SK-MEL-5 (cell line): ENCODE results near the gene BAAT. TPM values are rescaled to one million over a fixed set of nuclear protein-coding genes. Genes with fewer than 3 reads are reported as not detected.

ENCODE experiments used
- DNase-seq: peaks from one replicate; pipeline ENCODE4 v3.0.0-alpha.2; 2016; ENCODE audit warnings: low read depth, low spot score
- in situ Hi-C: cut with HindIII; loops from 2 replicates; pipeline ENCODE4 v1.10.0; 2016; ENCODE audit warnings: low sequenced_read_pairs, high pct_unique_total_duplicates, low pct_unique_long_range_greater_than_20kb
- total RNA-seq: library from RNA; depleted of rRNA; stranded (reverse); fragments of >200 nt; shearing (Covaris generic); gene quantifications from 2 replicates; pipeline ENCODE4 v1.2.3, GENCODE V29; 2014

BAAT gene
- total RNA-seq, 1 experiment from 2014 or later, result 0.85 TPM

DNA sequence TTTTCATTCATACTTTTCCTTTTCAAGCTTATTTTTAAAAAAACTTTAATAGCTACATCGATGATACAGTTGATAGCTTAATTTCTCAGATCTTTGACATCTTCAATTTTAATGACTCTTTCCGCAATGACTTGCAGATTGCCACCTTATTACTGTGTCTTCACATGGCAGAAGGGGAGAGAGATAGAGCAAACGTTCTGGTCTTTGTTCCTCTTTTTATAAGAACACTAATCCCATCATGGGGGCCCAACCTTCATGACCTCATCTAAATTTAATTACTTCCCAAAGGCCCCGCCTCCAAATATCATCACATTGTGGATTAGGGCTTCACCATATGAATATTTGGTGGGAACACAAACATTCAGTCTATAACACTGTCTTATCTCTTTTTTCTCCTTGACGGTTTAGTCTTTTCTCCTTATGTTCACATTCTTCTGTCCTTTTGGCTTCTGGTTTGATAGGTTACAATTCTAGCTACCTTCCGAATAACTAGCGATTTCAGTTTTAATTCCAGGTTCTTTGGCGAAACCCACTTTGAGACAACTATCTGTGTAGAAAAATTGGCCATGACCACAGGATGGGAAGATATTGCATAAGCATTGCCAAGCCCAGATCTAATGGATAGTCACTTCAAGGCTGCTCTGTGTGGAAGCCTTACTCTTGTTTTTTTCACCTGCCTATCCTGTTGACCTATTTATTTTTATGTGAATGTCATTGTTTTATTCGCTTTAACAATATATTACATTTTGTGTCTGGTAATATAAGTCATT, 18.9 kb upstream of the BAAT start:
- in situ Hi-C loops, result no loop called here
- DNase-seq, result no peak

DNA sequence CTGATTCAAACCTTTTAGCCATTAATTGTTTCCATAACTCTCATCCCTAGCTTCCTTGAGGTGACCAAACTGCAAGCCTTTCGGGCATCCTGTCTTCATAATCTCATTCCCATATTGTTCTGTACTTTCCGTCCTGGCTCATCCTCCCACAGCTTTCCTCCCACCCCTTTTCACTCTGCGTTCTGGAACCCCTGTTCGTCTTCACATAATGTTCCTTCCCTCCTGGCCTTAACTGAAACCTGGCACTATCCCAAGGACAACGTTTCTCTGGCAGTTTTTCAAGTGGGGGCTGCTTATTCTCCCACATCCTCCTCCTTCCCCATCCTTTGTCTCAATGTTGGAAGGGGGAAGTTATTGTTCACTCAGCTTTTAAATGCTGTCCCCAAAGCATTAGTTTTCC, 15.3 kb upstream of the BAAT start:
- DNase-seq, result no peak
- in situ Hi-C loops, result no loop called here

DNA sequence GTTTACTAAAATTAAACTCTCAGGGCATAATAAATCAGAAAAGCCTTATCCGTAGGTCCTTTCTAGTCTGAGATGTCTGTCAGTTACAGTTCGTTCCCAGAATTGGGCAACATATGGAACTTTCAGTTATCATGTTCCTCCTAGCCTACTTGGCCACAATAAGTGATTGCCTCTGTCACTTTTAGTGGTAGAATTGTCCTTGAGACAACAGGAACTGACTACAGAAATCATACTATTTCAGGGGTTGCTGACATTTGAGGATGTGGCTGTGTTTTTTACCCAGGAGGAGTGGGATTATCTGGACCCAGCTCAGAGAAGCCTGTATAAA, 14.8 kb upstream of the BAAT start:
- in situ Hi-C loops, result no loop called here
- DNase-seq, result no peak

DNA sequence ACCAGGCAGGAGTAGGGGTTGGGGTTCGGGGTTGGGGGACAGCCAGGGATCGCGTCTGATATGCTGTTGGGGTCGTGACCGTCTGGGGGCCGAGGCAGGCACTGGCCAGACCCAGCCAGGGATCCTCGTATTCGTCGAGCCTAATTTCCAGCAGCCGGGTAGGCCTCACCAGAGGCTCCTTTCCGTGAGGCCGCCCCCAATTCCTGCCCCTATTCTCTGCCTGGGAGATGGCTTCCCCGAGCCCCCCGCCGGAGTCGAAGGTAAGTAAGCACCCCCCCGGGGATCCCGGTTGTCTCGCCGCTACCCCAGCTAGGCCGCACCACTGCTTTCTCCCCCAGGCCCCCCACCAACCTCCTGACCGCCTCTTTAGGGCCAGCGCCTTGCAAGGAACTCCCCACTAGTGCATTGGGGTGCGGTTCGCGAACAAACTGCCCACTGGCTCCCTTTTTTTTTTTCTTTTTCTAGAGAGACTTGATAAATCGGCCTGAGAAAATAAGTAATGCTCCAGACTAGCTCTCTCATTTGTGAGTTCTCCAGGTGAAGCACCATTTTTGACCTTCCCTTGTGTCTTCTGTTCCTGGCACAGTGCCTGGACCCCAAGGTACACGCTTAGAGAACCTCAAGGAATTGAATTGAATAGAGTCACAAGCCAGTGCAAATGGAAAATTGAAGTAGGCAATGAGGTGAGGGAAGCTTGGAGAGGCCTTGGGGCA, 14.3 kb upstream of the BAAT start:
- DNase-seq, result no peak

DNA sequence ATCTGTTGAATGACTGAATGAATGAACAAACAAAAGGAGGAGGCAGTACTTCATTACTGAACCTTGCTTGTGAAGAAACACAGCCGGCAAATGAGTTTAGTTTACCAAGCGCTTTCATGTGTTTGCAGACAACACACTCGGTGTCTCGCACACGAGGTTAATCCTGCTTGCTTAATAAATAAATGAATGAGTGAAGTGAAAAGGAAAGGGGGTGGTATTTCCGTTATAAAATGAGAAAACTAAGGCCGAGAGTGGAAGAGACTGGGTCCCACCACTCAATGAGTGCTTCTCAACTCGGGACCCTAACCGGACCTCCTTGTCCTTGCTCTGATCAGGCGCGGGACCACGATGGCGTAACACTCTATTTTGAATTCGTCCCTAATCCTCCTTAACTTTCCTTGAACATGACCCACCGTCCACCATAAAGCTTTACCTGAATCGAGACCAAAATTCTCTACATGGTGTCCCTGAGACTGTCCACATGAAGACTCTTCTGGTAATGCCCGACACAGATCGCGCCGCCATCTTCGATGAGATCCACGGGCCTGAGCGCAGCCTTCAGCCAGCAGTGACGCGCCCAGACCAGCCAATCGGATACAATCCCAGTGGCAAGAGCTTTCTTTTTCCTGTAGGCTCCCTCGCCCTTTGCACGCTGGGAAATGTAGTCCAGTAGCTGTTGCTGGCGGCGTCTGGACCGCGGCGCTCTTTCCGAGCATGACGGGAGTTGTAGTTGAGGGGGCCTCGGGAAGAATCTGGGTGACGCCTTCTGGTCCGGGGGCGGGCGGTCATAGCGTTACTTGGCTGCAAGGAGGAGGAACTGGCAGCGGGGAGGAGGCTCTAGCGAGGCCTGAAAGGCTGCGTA, 13.5 kb upstream of the BAAT start, which contains the start of the genes MRPL50 and ZNF189:
TSS of gene MRPL50 (minus strand) at position 551 of the 862 bp plus-strand sequence. CDS start at position 525, 26 bp downstream.
TSS of gene ZNF189 (plus strand) at position 784 of the 862 bp plus-strand sequence. CDS start 306 bp downstream, outside the sequence.
- in situ Hi-C loops, result no loop called here

More for the DNA sequence above, 14.3 kb upstream of the BAAT start:
- in situ Hi-C loops, result no loop called here

DNA sequence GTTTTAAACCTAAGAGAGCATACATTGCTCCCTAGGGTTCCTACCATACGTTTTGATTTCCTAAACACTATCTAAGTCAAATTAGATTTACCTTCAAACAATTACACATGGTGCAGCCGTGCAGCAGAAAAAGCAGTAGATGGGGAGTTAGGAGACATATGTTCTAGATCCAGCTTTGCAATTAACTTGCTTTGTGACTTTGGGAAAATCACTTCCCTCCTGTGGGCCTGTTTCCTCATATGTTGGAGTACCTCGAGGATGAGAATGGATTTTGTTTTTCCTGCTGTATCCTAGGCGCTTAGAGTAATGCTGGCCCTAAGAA, 12.9 kb upstream of the BAAT start:
- in situ Hi-C loops, result no loop called here
- no peak for DNase-seq

More for the DNA sequence above, 13.5 kb upstream of the BAAT start, which contains the start of the genes MRPL50 and ZNF189:
- peak; percentile 99 for DNase-seq

DNA sequence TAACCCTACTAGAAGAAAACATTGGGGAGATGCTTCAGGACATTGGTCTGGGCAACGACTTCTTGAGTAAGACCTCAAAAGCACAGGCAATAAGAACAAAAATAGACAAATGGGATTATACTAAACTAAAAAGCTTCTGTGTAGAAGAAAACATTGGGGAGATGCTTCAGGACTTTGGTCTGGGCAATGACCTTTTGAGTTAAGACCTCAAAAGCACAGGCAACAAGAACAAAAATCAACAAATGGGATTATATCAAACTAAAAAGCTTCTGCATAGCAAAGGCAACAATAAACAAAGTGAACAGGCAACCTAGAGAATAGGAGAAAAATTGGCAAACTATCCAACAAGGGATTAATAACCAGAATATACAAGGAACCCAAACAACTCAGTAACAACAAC, 9.9 kb upstream of the BAAT start:
- DNase-seq, result no peak
- in situ Hi-C loops, result no loop called here

DNA sequence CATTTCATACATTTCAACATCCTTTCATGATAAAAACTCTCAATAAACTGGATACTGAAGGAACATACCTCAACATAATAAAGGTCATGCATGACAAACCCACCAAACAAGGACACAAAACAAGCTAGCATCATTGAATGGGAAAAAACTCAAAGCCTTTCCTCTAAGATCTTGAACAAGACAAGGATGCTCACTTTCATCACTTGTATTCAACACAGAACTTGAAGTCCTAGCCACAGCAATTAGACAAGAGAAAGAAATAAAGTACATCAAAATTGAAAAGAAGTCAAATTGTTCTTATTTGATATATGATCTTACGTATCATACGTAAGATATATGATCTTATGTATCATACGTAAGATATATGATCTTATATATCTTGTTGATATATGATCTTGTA, 8.3 kb upstream of the BAAT start:
- no peak for DNase-seq
- in situ Hi-C loops, result no loop called here

DNA sequence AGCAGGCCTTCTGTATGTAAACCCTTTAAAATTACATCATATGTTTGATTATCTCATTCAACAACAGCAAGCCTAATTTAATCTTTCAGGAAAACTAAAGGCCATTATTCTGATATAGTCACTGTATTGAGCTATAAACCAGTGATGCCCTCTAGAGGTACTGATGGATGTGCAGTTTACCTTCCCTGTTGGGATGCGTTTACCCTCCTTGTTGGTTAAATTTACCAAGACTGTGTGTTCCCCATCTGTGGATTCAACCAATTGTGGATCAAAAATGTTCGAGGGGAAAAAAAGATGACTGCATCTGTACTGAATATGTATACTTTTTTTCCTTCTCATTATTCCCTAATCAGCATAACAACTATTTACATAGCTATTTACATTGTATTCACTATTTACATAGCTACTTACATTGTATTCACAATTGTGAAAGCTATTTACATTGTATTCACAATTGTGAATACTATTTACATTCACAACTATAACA, 3.7 kb upstream of the BAAT start:
- DNase-seq, result peak; percentile 57
- in situ Hi-C loops, result no loop called here

DNA sequence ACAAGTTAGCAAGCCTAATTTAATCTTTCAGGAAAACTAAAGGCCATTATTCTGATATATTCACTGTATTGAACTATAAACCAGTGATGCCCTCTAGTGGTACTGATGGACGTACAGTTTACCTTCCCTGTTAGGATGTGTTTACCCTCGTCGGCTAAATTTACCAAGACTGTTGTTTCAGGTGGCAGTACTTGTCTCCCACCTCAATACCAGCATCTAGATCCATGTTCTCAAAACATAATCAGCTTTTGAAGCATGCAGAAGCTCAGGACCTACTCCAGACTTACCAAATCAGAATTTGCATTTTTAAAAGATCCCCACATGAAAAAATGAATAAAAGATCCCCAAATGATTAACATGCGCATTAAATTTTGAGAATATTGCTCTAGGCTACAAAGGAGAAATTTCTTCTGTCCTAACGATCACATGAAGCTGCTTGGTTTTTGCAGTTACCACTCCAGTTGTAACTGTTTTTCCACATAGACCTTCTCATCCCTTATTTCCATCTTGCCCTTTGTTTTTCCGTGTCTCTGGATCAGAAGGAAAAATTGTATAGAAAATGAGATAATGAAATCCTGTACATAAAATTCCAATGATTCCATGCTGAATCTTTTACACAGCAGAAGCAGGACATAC, 3.2 kb upstream of the BAAT start:
- DNase-seq, result peak; percentile 78
- in situ Hi-C loops, result no loop called here

DNA sequence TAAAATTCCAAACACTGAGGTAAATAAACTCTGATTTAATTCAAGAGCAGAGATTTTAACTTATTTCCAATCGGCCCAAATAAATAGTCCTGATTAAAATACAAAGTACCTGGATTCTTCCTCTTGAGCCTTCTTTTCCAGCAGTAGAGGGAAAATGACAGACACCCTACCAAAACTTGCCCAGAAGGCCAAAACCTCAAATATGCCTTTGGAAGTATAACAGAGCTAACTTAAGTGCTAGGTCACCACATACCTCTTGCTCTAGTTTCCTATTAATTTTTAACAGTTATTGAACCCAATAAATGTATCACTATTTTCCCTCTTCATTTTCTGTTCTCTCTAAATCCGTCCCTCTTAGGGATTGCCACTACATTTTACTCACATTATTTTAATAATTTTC, 1.4 kb downstream of the BAAT start:
- in situ Hi-C loops, result no loop called here
- DNase-seq, result no peak

DNA sequence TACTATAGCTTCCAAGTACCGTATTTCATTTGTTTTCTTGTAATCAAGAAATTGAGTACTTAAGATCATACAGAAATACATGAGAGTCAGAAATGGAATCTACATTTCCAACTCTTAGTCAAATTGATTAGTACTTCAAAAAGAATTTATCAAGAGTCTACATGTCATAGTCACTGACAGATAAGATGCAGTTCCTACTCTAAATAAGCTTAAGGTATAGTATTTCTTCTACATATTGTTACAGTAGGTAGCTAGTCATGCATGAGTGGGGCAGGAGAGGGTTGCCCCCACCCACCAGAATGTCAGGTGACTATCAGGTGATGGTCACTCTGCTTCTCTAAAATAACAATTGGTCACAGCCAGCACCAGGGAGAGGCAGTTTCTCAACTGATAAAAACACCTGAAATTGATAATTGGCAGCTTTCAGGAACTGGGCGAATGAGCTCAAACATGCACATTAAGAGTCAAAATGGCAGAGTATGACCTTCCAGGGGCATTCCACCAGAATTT, 2.9 kb downstream of the BAAT start:
- DNase-seq, result no peak
- in situ Hi-C loops, result no loop called here

DNA sequence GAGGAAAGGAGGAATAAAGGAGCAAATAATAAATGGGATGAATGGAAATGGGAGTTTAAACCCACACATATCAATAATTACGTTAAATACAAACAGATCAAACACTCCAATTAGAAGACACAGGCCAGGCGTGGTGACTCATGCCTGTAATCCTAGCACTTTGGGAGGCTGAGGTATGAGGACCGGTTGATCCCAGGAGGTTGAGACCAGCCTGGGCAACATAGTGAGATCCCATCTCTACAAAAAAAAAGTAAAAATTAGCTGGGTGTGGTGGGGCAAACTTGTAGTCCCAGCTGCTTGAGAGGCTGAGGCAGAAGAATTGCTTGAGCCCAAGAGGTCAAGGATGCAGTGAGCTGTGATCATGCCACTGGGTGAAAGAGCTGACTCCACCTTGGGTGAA, 3.7 kb downstream of the BAAT start:
- no peak for DNase-seq
- in situ Hi-C loops, result no loop called here

DNA sequence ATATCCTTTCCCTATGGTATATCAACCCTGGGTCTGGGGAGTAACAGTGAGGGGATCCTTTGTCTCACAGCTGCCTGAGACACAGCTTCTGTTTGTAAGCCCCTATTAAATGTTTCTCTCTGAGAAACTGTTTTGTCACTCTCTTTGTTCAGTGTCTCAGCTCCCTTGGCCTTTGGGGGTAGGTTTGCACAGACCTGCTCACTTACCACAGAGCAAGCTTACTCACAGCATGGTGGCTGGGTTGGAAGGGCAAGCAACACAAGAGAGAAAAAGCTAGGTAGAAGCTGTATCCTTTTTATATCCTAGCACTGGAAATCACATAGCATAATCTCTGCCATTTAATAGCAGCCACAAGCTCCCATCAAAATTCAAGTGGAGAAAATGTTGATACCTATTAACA, 4.5 kb downstream of the BAAT start:
- in situ Hi-C loops, result no loop called here

DNA sequence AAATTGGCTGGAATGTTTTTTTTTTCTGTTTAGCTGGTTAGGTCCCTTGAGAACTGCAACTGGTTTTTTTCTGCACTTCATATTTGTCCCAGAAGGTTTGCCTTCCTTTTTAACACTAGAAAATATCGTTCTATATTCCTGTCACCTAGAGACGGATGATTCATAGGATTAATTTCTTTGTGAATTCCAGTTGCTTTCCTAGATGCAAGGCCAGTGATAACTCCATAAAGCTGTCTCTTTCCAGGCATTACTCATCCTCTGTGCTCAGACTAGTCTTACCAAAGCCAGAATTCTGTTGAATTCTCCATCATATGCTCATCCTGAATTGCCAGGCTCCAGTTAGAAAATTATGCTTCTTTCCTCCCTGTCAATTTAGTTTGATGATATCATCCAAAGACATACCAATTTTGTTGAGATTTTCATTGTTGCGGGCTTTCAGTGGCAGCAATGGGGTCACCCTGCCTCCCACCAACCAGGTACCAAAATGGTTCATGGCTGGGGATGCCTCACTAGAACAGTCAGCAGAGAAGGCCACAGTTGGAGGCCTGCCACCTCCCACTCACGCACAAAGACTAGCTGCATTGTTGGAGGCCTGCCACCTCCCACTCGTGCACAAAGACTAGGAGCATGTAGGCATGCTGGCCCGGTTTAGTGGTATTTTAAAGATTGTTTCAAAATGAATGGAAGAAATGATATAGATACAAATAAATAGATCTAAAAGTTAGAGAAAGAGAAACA, 8.5 kb downstream of the BAAT start:
- DNase-seq, result no peak
- in situ Hi-C loops, result no loop called here

More for the DNA sequence above, 4.5 kb downstream of the BAAT start:
- no peak for DNase-seq

DNA sequence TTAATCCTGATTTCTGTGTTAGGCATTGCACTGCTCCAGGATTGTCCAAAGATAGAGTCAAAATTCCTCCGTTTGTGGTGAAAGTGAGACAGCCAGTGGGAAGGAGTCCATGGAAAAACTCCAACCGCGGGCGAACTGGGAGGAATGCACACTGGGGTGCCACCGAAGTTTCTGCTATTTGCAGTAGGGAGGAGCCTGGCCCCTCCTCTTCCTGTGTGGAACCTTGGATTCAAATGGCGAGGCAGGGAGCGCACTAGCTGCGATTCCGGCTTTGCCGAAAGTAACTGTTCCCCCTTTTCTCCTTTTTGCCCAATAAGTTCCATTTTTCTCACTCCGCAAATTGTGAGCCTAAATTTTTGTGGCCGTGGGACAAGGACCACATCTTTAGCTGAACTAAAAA, 9.3 kb downstream of the BAAT start:
- in situ Hi-C loops, result no loop called here
- DNase-seq, result no peak
